GM19372 (cell line): Measurements from ENCODE around the gene SAP30L.

Source experiments
- ATAC-seq: cut with Tn5 transposase; IDR thresholded peaks from one replicate; pipeline ENCODE4 v1.9.1; 2021; ENCODE audit warnings: mild to moderate bottlenecking, low read depth, moderate library complexity; ENCODE audit not compliant: unreplicated experiment

Gene SAP30L

GRCh38 chr5:154445422-154446194, at the start of gene SAP30L:
Gene SAP30L, plus strand, starts transcription at chr5:154445997. Its CDS starts 608 bp downstream, at chr5:154446605.
- ATAC-seq: peak; percentile 89

GRCh38 chr5:154396128-154396527, 49.7 kb upstream of the SAP30L start:
- ATAC-seq: no peak

GRCh38 chr5:154397652-154398406, 48.0 kb upstream of the SAP30L start:
- no peak for ATAC-seq

- no peak for ATAC-seq
These were observed 45.1 kb upstream of the SAP30L start for GRCh38 chr5:154400678-154401077.

- no peak for ATAC-seq
These were observed 44.4 kb upstream of the SAP30L start for GRCh38 chr5:154401355-154401754.

- no peak for ATAC-seq
These were observed 43.9 kb upstream of the SAP30L start for GRCh38 chr5:154401931-154402330.

- no peak for ATAC-seq
These were observed 43.2 kb upstream of the SAP30L start for GRCh38 chr5:154402611-154403010.

DNA sequence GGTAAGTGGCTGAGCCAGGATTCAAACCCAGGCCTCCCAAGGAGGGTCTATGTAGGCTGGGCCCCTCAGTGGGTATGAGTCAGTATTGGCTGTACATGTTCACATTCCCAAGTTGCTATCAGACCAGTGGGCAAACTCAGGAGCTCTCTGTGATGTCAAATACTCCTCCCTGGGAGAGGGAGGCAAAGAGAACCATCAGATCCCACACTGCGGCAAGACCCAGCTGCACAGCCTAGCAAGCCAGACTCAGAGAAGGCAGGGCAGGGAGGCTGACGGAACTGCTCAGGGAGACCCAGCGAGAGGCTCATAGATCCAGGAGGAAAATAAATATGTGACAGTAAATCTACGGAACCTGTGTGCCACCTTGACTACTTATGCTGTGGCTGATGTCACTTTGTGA, 42.6 kb upstream of the SAP30L start:
- ATAC-seq: no peak

GRCh38 chr5:154403776-154404387, 41.9 kb upstream of the SAP30L start:
- no peak for ATAC-seq

DNA sequence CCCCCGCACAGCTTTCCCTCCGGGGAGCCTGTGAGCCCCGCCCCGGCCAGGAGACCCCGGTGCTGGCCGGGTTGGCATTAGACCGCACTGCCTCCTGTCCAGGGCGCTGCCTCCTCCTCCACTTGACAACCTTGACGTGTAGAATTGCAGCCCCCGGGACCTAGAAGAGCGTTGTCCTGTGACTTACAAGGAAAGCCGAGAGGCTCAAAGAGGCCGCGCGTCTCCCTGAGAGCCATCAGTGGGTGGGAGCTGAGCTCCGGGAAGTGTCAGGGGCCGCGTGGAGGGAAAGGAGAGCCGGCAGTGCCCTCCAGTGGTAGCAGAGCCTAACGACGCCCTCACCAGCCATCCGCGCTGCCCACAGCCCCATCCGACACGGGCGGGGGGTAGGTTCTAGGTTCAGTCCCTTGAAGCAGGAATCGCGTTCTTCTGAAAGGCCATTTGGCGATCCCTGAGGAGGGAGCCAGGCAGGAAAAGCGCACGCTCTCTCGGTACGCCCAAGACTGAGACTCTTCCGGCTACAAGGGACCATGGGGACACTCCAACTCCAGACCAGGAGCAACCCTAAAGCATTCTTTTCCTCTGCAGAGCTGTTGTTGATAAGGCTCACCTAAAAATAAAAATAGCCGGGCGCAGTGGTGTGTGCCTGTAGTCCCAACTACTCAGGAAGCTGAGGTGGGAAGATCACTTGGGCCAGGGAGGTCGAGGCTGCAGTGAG, 40.6 kb upstream of the SAP30L start:
- ATAC-seq: peak; percentile 97

- no peak for ATAC-seq
These were observed 39.6 kb upstream of the SAP30L start for GRCh38 chr5:154406231-154406630.

- no peak for ATAC-seq
These were observed 39.0 kb upstream of the SAP30L start for GRCh38 chr5:154406826-154407225.

GRCh38 chr5:154408811-154409210, 37.0 kb upstream of the SAP30L start:
- ATAC-seq: no peak

- ATAC-seq: no peak
These were observed 36.5 kb upstream of the SAP30L start for GRCh38 chr5:154409230-154409840.

DNA sequence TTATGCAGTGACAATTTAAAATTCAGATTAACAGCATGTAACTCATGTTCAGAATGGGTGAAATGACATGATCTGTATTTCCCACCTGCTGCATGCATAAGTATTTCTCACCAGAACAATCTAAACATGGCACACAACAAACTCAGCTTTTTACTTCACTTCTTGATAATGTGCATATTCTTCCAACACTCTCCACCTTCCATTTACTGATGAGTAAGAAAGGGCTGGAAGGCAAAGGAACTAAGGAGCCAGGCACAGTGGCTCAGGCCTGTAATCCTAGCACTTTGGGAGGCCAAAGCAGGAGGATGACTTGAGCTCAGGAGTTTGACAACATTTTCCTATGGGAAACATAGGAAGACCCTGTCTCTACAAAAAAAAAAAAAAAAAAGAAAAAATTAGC, 35.8 kb upstream of the SAP30L start:
- ATAC-seq: no peak

DNA sequence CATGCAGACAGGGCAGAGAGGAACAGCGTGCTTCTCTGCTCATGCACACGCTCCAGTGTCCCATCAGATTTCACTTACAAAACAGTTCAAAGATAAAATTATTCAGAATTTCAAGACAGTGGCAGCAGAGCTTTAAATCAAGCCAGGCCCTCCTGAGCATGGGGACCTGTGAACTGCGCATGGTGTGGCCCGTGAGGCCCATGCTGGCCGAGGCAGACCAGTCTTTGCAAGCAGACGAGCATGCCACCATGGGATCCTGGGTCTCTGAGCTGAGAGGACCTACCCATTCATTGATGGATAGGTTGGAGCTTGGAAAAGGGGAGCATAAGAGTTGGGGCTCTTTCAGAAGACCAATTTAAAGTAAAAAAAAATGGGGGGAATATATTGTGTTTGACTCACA, 35.0 kb upstream of the SAP30L start:
- ATAC-seq: no peak

DNA sequence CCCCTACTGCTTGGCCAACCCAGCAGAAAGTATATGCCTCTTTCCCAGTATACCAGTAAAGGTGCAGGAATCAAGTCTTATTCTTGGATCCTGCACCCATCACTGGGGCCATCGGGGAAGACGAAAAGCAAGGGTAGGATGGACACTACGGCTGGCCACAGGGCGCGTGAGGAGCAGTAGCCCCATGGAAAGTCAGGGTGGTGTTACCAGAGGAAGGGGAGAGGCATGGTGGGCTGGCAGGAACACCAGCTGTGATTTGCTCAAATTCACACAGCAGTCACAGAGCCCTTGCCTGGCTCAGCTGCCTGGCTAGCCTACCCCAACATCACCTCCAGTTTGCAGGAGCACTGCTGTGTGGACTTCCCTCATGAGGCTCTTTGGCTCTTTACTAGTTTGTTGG, 34.5 kb upstream of the SAP30L start:
- no peak for ATAC-seq

GRCh38 chr5:154412316-154412715, 33.5 kb upstream of the SAP30L start:
- ATAC-seq: no peak

DNA sequence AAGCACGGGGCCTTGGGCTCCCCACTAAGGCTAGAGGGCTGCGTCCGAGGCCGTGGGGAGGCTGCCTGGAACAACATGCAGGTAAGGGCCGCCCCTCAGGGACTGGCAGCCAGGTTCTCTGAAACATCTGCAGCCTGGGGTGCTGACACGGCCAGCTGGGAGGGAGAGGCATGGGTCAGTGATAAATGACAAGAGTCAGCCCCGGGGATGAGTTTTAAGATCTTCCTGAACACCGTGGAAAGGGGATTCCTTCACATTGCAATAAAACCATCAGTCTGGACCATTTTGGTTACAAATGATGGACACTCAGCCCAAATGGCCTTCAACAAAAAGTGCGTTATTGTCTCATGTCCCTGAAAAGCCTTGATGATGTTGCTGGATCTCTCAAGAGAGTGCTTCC, 32.9 kb upstream of the SAP30L start:
- no peak for ATAC-seq

DNA sequence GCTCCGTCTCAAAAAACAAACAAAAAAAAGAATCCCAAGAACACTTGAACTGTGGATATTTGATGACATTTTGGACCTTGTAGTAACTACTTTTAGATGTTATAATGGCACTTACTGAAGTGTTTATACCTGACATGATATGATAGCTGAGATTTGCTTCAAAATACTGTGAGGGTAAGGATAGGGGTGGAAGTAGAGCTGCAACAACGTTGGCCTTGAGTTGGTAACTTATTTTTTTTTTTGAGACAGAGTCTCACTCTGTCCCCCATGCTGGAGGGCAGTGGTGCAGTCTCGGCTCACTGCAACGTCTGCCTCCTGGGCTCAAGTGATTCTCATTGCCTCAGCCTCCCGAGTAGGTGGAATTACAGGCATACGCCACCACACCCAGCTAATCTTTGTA, 30.7 kb upstream of the SAP30L start:
- no peak for ATAC-seq
